HFF-Myc (cell line): ENCODE results near the gene ZSWIM6.

Source experiments
- DNase-seq: peaks from one replicate; pipeline ENCODE4 v3.0.0-alpha.2; 2011; ENCODE audit warnings: low read depth; ENCODE audit errors: extremely low read depth
- H3K4me3 ChIP-seq: replicated peaks from 2 replicates; pipeline ENCODE4 v1.5.1; 2011; ENCODE audit warnings: low read depth, mild to moderate bottlenecking, control low read depth, low read length
- TF ChIP-seq, protein P1 (sequence below): IDR thresholded peaks from 2 replicates; pipeline ENCODE4 v1.5.1; 2012; ENCODE audit warnings: mild to moderate bottlenecking, low read depth, low read length, control low read depth; ENCODE audit errors: missing control alignments

Gene ZSWIM6

DNA sequence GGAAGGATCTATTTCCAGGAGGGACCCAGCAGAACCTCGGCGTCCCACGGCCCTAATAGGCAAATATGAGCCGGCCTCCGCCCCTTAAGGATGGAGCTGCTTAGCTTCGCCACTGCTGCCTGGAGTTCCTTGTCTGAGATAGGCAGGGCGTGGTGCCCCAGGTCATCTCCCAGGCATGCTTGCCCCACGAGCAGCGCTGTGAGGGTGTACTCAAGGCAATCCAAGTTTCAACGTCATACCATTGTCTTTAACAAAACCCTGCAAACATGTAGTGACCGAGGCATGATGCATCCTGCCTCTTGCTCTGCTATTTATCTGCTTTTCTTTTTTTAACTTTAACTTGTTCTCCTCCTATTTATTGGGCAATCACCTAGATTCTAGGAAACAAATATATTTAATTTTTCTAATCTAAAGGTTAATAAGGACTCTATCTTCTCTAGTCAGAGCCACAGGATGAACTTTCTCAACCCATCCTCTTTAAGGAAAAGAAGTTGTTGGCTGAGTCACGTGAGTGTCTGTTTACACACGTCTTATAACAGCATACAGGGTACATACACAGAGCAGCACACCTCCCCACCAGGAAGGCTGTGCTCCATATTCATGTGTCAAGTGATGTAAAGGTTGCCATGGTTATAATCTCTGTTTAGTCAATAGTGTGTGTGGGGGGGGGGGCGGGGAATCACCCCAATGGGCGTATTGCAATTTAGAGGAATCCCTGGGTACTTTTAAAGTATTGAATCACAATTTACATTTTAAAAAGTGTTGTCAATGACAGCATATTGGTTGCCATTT lies 27.3 kb upstream of the ZSWIM6 start:
- H3K4me3 ChIP-seq: no peak overlapping the region
- TF ChIP-seq, protein P1, sequence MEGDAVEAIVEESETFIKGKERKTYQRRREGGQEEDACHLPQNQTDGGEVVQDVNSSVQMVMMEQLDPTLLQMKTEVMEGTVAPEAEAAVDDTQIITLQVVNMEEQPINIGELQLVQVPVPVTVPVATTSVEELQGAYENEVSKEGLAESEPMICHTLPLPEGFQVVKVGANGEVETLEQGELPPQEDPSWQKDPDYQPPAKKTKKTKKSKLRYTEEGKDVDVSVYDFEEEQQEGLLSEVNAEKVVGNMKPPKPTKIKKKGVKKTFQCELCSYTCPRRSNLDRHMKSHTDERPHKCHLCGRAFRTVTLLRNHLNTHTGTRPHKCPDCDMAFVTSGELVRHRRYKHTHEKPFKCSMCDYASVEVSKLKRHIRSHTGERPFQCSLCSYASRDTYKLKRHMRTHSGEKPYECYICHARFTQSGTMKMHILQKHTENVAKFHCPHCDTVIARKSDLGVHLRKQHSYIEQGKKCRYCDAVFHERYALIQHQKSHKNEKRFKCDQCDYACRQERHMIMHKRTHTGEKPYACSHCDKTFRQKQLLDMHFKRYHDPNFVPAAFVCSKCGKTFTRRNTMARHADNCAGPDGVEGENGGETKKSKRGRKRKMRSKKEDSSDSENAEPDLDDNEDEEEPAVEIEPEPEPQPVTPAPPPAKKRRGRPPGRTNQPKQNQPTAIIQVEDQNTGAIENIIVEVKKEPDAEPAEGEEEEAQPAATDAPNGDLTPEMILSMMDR: no peak
- no peak for DNase-seq

- TF ChIP-seq, protein P1: no peak
- H3K4me3 ChIP-seq: no peak overlapping the region
- DNase-seq: no peak
Observed at GRCh38 chr5:61306531-61307131, 25.4 kb upstream of the ZSWIM6 start.

- H3K4me3 ChIP-seq: no peak overlapping the region
- TF ChIP-seq, protein P1: no peak
Observed at GRCh38 chr5:61307191-61307590, 24.9 kb upstream of the ZSWIM6 start.

DNA sequence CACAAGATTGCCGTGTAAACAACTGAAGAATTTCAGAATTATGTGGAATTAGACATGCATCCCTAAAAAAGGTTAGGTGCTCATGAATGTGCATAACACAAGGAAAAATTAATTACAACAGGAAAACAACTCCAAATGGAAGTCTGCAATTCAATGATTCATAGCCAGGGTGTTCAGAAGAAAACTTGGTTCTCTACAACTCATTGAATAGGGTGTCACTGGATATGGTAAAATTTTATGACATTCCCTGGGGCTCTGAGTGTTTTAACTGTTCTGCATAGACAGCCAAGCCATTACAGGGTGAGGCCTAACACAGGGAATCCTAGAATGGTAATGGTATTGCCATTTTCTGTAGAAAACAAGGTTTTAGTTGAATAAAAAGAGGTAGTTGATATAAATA lies 24.4 kb upstream of the ZSWIM6 start:
- TF ChIP-seq, protein P1: no peak
- H3K4me3 ChIP-seq: no peak overlapping the region
- DNase-seq: no peak

More at GRCh38 chr5:61307191-61307590, 24.9 kb upstream of the ZSWIM6 start:
- no peak for DNase-seq

DNA sequence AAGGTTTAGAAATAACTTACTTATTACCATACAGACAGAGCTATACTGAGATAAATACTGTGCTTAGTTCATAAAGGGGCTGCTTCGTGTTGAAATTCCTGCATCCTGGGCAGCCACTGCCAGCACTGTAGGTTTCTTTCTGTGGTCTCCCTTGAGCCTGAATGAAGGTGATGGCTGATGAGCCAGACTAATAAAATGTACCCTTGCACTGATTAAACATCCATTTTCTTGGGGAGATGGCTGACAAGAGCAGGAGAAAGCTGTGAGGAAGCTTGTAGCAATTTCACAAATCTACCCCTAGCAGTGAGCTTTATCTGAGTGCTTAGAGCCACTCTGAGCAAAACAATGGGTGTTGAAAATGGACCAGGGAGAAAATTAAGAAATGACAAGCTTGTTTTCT lies 23.3 kb upstream of the ZSWIM6 start:
- no peak for DNase-seq
- no peak overlapping the region for H3K4me3 ChIP-seq
- TF ChIP-seq, protein P1: no peak

DNA sequence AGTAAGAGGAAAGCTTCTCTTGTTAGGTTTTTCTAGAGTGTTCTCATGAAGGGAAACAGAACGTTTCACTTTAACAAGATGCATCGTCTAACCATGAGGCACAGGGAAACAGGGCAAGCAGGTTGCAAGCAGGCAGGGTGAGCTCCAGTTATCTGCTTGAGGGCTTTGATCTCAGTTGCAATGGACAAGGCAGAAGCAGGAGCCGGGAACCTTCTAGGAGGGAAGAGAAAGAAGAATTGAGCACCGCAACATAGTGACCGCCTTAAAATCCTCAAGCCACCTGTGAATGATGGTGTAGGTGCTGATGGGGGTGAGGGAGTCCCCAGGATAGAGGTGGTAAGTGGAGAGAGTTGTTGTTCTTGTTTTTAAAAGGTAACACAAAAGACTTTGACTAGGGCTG lies 22.9 kb upstream of the ZSWIM6 start:
- no peak overlapping the region for H3K4me3 ChIP-seq
- no peak for DNase-seq
- TF ChIP-seq, protein P1: no peak
